HEK293 (cell line): ENCODE results near the gene THYN1.

Experiments used
- CTCF ChIA-PET: fragments of 350-600 bp; formaldehyde crosslinking; extraction: SDS; loops from one replicate; lab custom pipeline; 2021; ENCODE audit warnings: antibody characterized with exemption; lab: Yijun Ruan, JAX
- POLR2A ChIA-PET: fragments of 300-600 bp; formaldehyde crosslinking; extraction: SDS; loops from one replicate; lab custom pipeline; 2020; ENCODE audit warnings: antibody characterized with exemption, inconsistent platforms; lab: Yijun Ruan, JAX
- H3K27ac ChIP-seq: fragments of 200-500 bp; sonication (Bioruptor generic); 2 replicates; pipeline ENCODE4 v1.5.1; 2014; ENCODE audit warnings: low read depth, low read length, control low read depth, inconsistent platforms; ENCODE audit errors: extremely low read depth
- H3K36me3 ChIP-seq, 2 experiments: fragments of 200-500 bp in 1 of 2; sonication (Bioruptor generic) in 1 of 2; 1 replicate in 1 of 2; 2 replicates in 1 of 2; pipeline ENCODE4 v1.5.1; 2014 to 2017; ENCODE audit warnings: inconsistent platforms in 2 of 2, low read length in 2 of 2; ENCODE audit not compliant: control insufficient read depth in 2 of 2, insufficient read depth in 1 of 2
- H3K4me1 ChIP-seq: fragments of 200-500 bp; sonication (Bioruptor generic); 2 replicates; pipeline ENCODE4 v1.5.1; 2014; ENCODE audit warnings: mild to moderate bottlenecking, low read length, inconsistent platforms; ENCODE audit not compliant: control insufficient read depth, insufficient read depth
- H3K4me3 ChIP-seq: 2 replicates; pipeline ENCODE4 v1.5.1; 2011; ENCODE audit warnings: low read depth, mild to moderate bottlenecking, control low read depth, low read length, moderate library complexity
- H3K9me3 ChIP-seq: fragments of 200-500 bp; sonication (Bioruptor generic); 2 replicates; pipeline ENCODE4 v1.5.1; 2014; ENCODE audit warnings: low read depth, low read length, inconsistent platforms; ENCODE audit not compliant: control insufficient read depth, insufficient read depth
- HOXA7 ChIP-seq: sonication (generic); formaldehyde crosslinking; IDR thresholded peaks from 2 replicates; pipeline ENCODE4 v1.8.1; 2022; ENCODE audit warnings: missing genetic modification reagents, borderline replicate concordance
- OSR2 ChIP-seq: fragments of 450-650 bp; formaldehyde crosslinking; IDR thresholded peaks from 2 replicates; pipeline ENCODE4 v1.5.1; 2016; ENCODE audit warnings: missing biosample characterization, missing genetic modification characterization
- ZFP3 ChIP-seq: fragments of 450-650 bp; formaldehyde crosslinking; IDR thresholded peaks from 2 replicates; pipeline ENCODE4 v1.5.1; 2016; ENCODE audit warnings: low read depth, missing biosample characterization, missing genetic modification characterization
- ZNF140 ChIP-seq: fragments of 450-650 bp; formaldehyde crosslinking; IDR thresholded peaks from 2 replicates; pipeline ENCODE4 v1.5.1; 2016; ENCODE audit warnings: missing biosample characterization, missing genetic modification characterization
- ZNF175 ChIP-seq: fragments of 450-650 bp; formaldehyde crosslinking; IDR thresholded peaks from 2 replicates; pipeline ENCODE4 v1.5.1; 2016; ENCODE audit warnings: missing biosample characterization, missing genetic modification characterization
- ZNF19 ChIP-seq: fragments of 450-650 bp; formaldehyde crosslinking; IDR thresholded peaks from 2 replicates; pipeline ENCODE4; 2016; ENCODE audit warnings: missing biosample characterization, missing genetic modification characterization, low read depth
- ZNF24 ChIP-seq: fragments of 450-650 bp; formaldehyde crosslinking; IDR thresholded peaks from 2 replicates; pipeline ENCODE4 v1.5.1; 2016; ENCODE audit warnings: missing biosample characterization, missing genetic modification characterization
- ZNF529 ChIP-seq: fragments of 450-650 bp; formaldehyde crosslinking; IDR thresholded peaks from 2 replicates; pipeline ENCODE4 v1.5.1; 2017; ENCODE audit warnings: missing genetic modification characterization, missing biosample characterization; ENCODE audit not compliant: insufficient replicate concordance
- ZNF600 ChIP-seq: fragments of 450-650 bp; formaldehyde crosslinking; IDR thresholded peaks from 2 replicates; pipeline ENCODE4 v1.5.1; 2016; ENCODE audit warnings: missing biosample characterization, missing genetic modification characterization
- ZNF623 ChIP-seq: fragments of 450-650 bp; formaldehyde crosslinking; IDR thresholded peaks from 2 replicates; pipeline ENCODE4 v1.5.1; 2016; ENCODE audit warnings: missing biosample characterization, missing genetic modification characterization
- ZNF626 ChIP-seq: fragments of 450-650 bp; sonication (Bioruptor Pico); formaldehyde crosslinking; IDR thresholded peaks from 2 replicates; pipeline ENCODE4 v1.5.1; 2018; ENCODE audit warnings: missing biosample characterization, missing genetic modification characterization, inconsistent platforms
- ZNF670 ChIP-seq: fragments of 450-650 bp; formaldehyde crosslinking; IDR thresholded peaks from 2 replicates; pipeline ENCODE4 v1.5.1; 2016; ENCODE audit warnings: missing biosample characterization, missing genetic modification characterization, low read depth
- ZNF768 ChIP-seq: fragments of 450-650 bp; formaldehyde crosslinking; IDR thresholded peaks from 2 replicates; pipeline ENCODE4 v1.5.1; 2018; ENCODE audit warnings: missing biosample characterization, mild to moderate bottlenecking, missing genetic modification characterization
- ZNF791 ChIP-seq: fragments of 450-650 bp; formaldehyde crosslinking; IDR thresholded peaks from 2 replicates; pipeline ENCODE4 v1.5.1; 2016; ENCODE audit warnings: missing biosample characterization, missing genetic modification characterization
- ZSCAN16 ChIP-seq: fragments of 450-650 bp; formaldehyde crosslinking; IDR thresholded peaks from 2 replicates; pipeline ENCODE4 v1.5.1; 2016; ENCODE audit warnings: missing biosample characterization, missing genetic modification characterization
- TF ChIP-seq, protein P1 (sequence below): fragments of 450-650 bp; formaldehyde crosslinking; conservative IDR thresholded peaks from 2 replicates; pipeline ENCODE4 v1.5.1; 2016; ENCODE audit warnings: low read depth, missing biosample characterization, missing genetic modification characterization
- TF ChIP-seq, protein P2 (sequence below): fragments of 450-650 bp; formaldehyde crosslinking; IDR thresholded peaks from 2 replicates; pipeline ENCODE4 v1.5.1; 2016; ENCODE audit warnings: missing biosample characterization, missing genetic modification characterization, borderline replicate concordance
- TF ChIP-seq, protein P3 (sequence below): fragments of 450-650 bp; formaldehyde crosslinking; optimal IDR thresholded peaks from 2 replicates; pipeline ENCODE3; 2016; ENCODE audit warnings: missing biosample characterization, mild to moderate bottlenecking, missing genetic modification characterization

THYN1 gene

DNA sequence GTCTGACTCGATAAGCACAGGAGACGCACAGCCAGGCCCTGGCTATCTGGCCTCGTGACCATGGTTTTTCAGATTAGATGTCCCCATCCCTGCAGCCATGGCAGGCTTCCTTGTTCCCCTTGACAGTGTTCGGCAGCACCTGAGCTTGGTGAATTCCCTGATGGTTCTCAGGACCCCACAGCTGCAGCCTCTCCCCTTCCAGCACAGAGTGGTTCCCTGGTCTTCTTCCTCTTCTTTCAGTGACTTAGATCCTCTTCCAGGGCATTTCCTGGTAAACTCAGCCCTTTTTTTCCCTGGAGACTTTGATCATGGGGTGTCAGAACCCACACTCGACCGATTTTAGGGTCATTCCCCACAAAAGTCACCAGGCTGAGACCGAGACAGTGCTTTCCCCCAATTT, 37.5 kb upstream of the THYN1 start:
- ChIA-PET POLR2A (no interaction called here), CTCF (interaction anchor here (0.7 kb wide), 1 partner anchor 29 kb away, joined by 4 read pairs; no protein-coding TSS in a partner anchor)
- H3K36me3 ChIP-seq: no peaks in the 10 kb centered on the region
- H3K4me1 ChIP-seq: no peaks in the 10 kb centered on the region
- H3K4me3 ChIP-seq: no peak overlapping the region
- no peaks in the 10 kb centered on the region for H3K9me3 ChIP-seq
- TF ChIP-seq ZNF600 (no peak), ZNF623 (tag by site-specific recombination) (no peak), ZNF670 (tag by site-specific recombination) (no peak), ZNF175 (tag by site-specific recombination) (no peak), ZNF626 (tag by site-specific recombination) (no peak), ZNF140 (tag by site-specific recombination) (no peak), ZNF768 (tag by site-specific recombination) (no peak)
- TF ChIP-seq, protein P1, sequence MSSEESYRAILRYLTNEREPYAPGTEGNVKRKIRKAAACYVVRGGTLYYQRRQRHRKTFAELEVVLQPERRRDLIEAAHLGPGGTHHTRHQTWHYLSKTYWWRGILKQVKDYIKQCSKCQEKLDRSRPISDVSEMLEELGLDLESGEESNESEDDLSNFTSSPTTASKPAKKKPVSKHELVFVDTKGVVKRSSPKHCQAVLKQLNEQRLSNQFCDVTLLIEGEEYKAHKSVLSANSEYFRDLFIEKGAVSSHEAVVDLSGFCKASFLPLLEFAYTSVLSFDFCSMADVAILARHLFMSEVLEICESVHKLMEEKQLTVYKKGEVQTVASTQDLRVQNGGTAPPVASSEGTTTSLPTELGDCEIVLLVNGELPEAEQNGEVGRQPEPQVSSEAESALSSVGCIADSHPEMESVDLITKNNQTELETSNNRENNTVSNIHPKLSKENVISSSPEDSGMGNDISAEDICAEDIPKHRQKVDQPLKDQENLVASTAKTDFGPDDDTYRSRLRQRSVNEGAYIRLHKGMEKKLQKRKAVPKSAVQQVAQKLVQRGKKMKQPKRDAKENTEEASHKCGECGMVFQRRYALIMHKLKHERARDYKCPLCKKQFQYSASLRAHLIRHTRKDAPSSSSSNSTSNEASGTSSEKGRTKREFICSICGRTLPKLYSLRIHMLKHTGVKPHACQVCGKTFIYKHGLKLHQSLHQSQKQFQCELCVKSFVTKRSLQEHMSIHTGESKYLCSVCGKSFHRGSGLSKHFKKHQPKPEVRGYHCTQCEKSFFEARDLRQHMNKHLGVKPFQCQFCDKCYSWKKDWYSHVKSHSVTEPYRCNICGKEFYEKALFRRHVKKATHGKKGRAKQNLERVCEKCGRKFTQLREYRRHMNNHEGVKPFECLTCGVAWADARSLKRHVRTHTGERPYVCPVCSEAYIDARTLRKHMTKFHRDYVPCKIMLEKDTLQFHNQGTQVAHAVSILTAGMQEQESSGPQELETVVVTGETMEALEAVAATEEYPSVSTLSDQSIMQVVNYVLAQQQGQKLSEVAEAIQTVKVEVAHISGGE: no peak
- H3K27ac ChIP-seq: no peak overlapping the region

DNA sequence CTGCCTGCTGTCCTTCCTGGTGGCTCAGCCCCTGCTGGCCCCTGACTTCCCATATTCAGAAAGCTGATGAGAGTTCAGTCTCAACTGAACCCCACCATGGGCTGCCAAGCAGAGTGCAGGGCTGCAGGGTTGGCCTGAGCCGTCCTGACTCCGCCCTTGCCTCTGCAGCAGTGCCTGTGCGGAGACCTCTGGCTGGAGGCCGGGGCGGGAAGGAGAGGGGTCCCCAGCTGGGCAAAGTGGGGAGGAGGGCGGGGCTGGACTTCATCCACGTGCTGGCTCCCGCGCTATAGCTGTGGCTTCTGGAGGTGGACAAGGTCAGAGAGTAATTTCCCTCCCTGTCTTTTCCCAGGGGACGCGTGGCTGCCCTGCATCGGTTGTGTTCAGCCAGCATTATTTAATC, 36.6 kb upstream of the THYN1 start:
- no peak overlapping the region for H3K27ac ChIP-seq
- ChIA-PET POLR2A (no interaction called here), CTCF (no interaction called here)
- TF ChIP-seq ZNF791 (tag by site-specific recombination) (no peak), ZNF24 (tag by site-specific recombination) (no peak), ZSCAN16 (tag by site-specific recombination) (no peak), OSR2 (tag by site-specific recombination) (no peak), ZNF529 (tag by site-specific recombination) (no peak), ZNF19 (tag by site-specific recombination) (no peak), HOXA7 (CRISPR knock-in tag) (no peak), ZFP3 (tag by site-specific recombination) (no peak)
- TF ChIP-seq, protein P2, sequence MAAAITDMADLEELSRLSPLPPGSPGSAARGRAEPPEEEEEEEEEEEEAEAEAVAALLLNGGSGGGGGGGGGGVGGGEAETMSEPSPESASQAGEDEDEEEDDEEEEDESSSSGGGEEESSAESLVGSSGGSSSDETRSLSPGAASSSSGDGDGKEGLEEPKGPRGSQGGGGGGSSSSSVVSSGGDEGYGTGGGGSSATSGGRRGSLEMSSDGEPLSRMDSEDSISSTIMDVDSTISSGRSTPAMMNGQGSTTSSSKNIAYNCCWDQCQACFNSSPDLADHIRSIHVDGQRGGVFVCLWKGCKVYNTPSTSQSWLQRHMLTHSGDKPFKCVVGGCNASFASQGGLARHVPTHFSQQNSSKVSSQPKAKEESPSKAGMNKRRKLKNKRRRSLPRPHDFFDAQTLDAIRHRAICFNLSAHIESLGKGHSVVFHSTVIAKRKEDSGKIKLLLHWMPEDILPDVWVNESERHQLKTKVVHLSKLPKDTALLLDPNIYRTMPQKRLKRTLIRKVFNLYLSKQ (tag by site-specific recombination): no peak
- TF ChIP-seq, protein P3, sequence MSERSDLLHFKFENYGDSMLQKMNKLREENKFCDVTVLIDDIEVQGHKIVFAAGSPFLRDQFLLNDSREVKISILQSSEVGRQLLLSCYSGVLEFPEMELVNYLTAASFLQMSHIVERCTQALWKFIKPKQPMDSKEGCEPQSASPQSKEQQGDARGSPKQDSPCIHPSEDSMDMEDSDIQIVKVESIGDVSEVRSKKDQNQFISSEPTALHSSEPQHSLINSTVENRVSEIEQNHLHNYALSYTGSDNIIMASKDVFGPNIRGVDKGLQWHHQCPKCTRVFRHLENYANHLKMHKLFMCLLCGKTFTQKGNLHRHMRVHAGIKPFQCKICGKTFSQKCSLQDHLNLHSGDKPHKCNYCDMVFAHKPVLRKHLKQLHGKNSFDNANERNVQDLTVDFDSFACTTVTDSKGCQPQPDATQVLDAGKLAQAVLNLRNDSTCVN (tag by site-specific recombination): no peak
- no peaks in the 10 kb centered on the region for H3K4me1 ChIP-seq
- no peak overlapping the region for H3K4me3 ChIP-seq
- H3K36me3 ChIP-seq: no peaks in the 10 kb centered on the region
- no peaks in the 10 kb centered on the region for H3K9me3 ChIP-seq
